PC-3 (cell line): ENCODE measurements around the gene SCAMP4.

ENCODE experiments used
- EZH2 ChIP-seq: fragments of 300-600 bp; sonication (generic); IDR thresholded peaks from one replicate; pipeline ENCODE4 v1.6.1; 2017; ENCODE audit warnings: antibody characterized with exemption, mild to moderate bottlenecking, low read length; ENCODE audit not compliant: unreplicated experiment
- EZH2phosphoT487 ChIP-seq: fragments of 300-600 bp; sonication (generic); IDR thresholded peaks from 2 replicates; pipeline ENCODE4 v1.6.1; 2018; ENCODE audit warnings: mild to moderate bottlenecking, antibody characterized with exemption, low read length, borderline replicate concordance
- TF ChIP-seq, protein P1 (sequence below): fragments of 300-600 bp; sonication (generic); conservative IDR thresholded peaks from 2 replicates; pipeline ENCODE4 v1.5.1; 2017; ENCODE audit warnings: antibody characterized with exemption, low read depth, mild to moderate bottlenecking, low read length

DNA sequence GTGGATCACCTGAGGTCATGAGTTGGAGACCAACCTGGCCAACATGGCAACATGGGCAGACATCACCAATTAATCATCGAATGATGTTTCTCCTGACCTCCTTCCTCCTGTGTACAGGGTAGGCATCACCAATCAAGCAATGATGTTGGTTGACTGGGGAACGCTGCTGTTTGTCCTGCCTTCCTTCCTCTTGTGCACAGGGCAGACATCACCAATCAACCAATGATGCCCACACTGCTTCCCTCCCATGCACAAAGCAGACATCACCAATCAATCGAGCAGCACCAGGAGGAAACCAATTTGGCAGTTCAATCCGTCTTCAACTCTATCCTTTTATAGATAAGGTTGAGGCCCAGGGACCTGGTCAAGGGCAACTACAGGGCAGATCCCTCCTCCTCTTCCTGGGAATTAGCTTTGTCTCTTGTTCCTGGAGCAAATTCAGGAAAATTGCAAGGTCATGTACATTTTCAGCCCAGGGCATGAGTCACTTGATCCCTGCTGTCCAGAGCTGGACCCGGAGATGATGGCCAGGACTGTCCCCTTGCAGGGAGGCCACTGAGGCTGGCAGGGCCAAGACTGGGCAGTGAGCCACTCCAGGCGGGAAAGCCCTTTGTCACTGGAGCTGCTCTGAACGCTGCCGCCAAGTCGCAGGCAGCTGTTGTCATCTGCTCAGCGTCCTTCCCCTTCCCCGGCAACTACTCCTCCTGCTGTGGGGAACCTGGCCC lies 30.4 kb downstream of the SCAMP4 start:
- TF ChIP-seq, protein P1, sequence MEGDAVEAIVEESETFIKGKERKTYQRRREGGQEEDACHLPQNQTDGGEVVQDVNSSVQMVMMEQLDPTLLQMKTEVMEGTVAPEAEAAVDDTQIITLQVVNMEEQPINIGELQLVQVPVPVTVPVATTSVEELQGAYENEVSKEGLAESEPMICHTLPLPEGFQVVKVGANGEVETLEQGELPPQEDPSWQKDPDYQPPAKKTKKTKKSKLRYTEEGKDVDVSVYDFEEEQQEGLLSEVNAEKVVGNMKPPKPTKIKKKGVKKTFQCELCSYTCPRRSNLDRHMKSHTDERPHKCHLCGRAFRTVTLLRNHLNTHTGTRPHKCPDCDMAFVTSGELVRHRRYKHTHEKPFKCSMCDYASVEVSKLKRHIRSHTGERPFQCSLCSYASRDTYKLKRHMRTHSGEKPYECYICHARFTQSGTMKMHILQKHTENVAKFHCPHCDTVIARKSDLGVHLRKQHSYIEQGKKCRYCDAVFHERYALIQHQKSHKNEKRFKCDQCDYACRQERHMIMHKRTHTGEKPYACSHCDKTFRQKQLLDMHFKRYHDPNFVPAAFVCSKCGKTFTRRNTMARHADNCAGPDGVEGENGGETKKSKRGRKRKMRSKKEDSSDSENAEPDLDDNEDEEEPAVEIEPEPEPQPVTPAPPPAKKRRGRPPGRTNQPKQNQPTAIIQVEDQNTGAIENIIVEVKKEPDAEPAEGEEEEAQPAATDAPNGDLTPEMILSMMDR: no peak
- TF ChIP-seq EZH2: no peak
- no peak for TF ChIP-seq EZH2phosphoT487
